DOHH2 (cell line): ENCODE results near the gene RHOC.

Experiments used
- EZH2phosphoT487 ChIP-seq: fragments of 200-600 bp; sonication (generic); IDR thresholded peaks from 2 replicates; pipeline ENCODE4 v1.6.1; 2017; ENCODE audit warnings: borderline replicate concordance, mild to moderate bottlenecking, antibody characterized with exemption, low read length, moderate library complexity, mixed read lengths
- TF ChIP-seq, protein P1 (sequence below): fragments of 200-600 bp; sonication (generic); IDR thresholded peaks from one replicate; pipeline ENCODE4 v1.5.1; 2014; ENCODE audit warnings: antibody characterized with exemption, mild to moderate bottlenecking, low read depth, low read length; ENCODE audit not compliant: poor library complexity, severe bottlenecking

GRCh38 chr1:112673592-112674439 is 33.1 kb downstream of the RHOC start:
- TF ChIP-seq, protein P1, sequence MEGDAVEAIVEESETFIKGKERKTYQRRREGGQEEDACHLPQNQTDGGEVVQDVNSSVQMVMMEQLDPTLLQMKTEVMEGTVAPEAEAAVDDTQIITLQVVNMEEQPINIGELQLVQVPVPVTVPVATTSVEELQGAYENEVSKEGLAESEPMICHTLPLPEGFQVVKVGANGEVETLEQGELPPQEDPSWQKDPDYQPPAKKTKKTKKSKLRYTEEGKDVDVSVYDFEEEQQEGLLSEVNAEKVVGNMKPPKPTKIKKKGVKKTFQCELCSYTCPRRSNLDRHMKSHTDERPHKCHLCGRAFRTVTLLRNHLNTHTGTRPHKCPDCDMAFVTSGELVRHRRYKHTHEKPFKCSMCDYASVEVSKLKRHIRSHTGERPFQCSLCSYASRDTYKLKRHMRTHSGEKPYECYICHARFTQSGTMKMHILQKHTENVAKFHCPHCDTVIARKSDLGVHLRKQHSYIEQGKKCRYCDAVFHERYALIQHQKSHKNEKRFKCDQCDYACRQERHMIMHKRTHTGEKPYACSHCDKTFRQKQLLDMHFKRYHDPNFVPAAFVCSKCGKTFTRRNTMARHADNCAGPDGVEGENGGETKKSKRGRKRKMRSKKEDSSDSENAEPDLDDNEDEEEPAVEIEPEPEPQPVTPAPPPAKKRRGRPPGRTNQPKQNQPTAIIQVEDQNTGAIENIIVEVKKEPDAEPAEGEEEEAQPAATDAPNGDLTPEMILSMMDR, result peak; percentile 57
- no peak for TF ChIP-seq EZH2phosphoT487
